Liver (tissue), 9 donors: ENCODE results near the gene KLF4. TPM values are rescaled to one million over a fixed set of nuclear protein-coding genes. Genes with fewer than 3 reads are reported as not detected.
A peak's percentile ranks its signal among the peaks of the same experiment; 100 is the strongest.

ENCODE experiments used
- DNase-seq: peaks from one replicate; pipeline ENCODE4 v3.0.0-alpha.2; 2017; ENCODE audit warnings: low spot score
- H3K27ac ChIP-seq, 2 donors: one replicate each; pipeline ENCODE4 v1.7.0; 2013; ENCODE audit warnings: inconsistent platforms in 2 of 2, low read length in 2 of 2, control low read depth in 1 of 2, low read depth in 1 of 2, mild to moderate bottlenecking in 1 of 2
- H3K27me3 ChIP-seq, 4 donors: one replicate each; pipeline versions ENCODE4 v1.6.1 to v1.7.0; 2013; ENCODE audit warnings: low read length in 3 of 4, inconsistent platforms in 1 of 4, mild to moderate bottlenecking in 1 of 4, moderate library complexity in 1 of 4; ENCODE audit not compliant: control insufficient read depth in 4 of 4, insufficient read depth in 4 of 4
- H3K36me3 ChIP-seq, 4 donors: one replicate each; pipeline versions ENCODE4 v1.6.1 to v1.7.0; 2013; ENCODE audit warnings: low read length in 3 of 4, mild to moderate bottlenecking in 3 of 4, low read depth in 1 of 4, moderate library complexity in 1 of 4; ENCODE audit not compliant: control insufficient read depth in 4 of 4, insufficient read depth in 3 of 4
- H3K4me1 ChIP-seq, 4 donors: one replicate each; pipeline versions ENCODE4 v1.6.1 to v1.7.0; 2013; ENCODE audit warnings: low read length in 3 of 4, mild to moderate bottlenecking in 3 of 4, moderate library complexity in 1 of 4; ENCODE audit not compliant: control insufficient read depth in 4 of 4, insufficient read depth in 4 of 4
- H3K4me3 ChIP-seq, 3 donors: one replicate each; pipeline versions ENCODE4 v1.6.1 to v1.7.0; 2013; ENCODE audit warnings: low read length in 3 of 3, control low read depth in 1 of 3, low read depth in 1 of 3, mild to moderate bottlenecking in 1 of 3
- H3K9ac ChIP-seq, 2 donors: one replicate each; pipeline ENCODE4 v1.7.0; 2013; ENCODE audit warnings: low read length in 2 of 2, mild to moderate bottlenecking in 2 of 2, moderate library complexity in 2 of 2, control low read depth in 1 of 2, low read depth in 1 of 2
- H3K9me3 ChIP-seq, 4 donors: one replicate each; pipeline versions ENCODE4 v1.6.1 to v1.7.0; 2013; ENCODE audit warnings: low read length in 3 of 4; ENCODE audit not compliant: control insufficient read depth in 4 of 4
- ATF3 ChIP-seq: IDR thresholded peaks from 2 replicates; pipeline ENCODE4 v1.6.1; 2016; ENCODE audit warnings: antibody characterized with exemption
- CTCF ChIP-seq: fragments of 150-350 bp; IDR thresholded peaks from 2 replicates; pipeline ENCODE4 v1.5.1; 2017; ENCODE audit warnings: improper control_type of control experiment, low read depth, low read length; ENCODE audit not compliant: missing input control
- EGR1 ChIP-seq, 2 donors: IDR thresholded peaks; 2 replicates each; pipeline ENCODE4 v1.6.1; 2016 to 2018; ENCODE audit warnings: antibody characterized with exemption in 2 of 2, low read depth in 2 of 2
- FOXA2 ChIP-seq: IDR thresholded peaks from 2 replicates; pipeline ENCODE4 v1.6.1; 2016; ENCODE audit warnings: antibody characterized with exemption
- GABPA ChIP-seq, 2 donors: IDR thresholded peaks in 1 of 2; conservative IDR thresholded peaks in 1 of 2; 2 replicates each; pipeline ENCODE4 v1.6.1; 2016; ENCODE audit warnings: antibody characterized with exemption in 2 of 2, mild to moderate bottlenecking in 1 of 2, moderate library complexity in 1 of 2
- HNF4A ChIP-seq, 2 donors: conservative IDR thresholded peaks; 2 replicates each; pipeline ENCODE4 v1.6.1; 2016; ENCODE audit warnings: antibody characterized with exemption in 2 of 2, mild to moderate bottlenecking in 2 of 2
- HNF4G ChIP-seq: IDR thresholded peaks from 2 replicates; pipeline ENCODE4 v1.6.1; 2016; ENCODE audit warnings: antibody characterized with exemption
- MAX ChIP-seq: IDR thresholded peaks from 2 replicates; pipeline ENCODE4 v1.6.1; 2016; ENCODE audit warnings: antibody characterized with exemption
- NR2F2 ChIP-seq: IDR thresholded peaks from 2 replicates; pipeline ENCODE4 v1.6.1; 2016; ENCODE audit warnings: antibody characterized with exemption
- RAD21 ChIP-seq, 2 donors: IDR thresholded peaks; 2 replicates each; pipeline ENCODE4 v1.6.1; 2016; ENCODE audit warnings: antibody characterized with exemption in 2 of 2, mild to moderate bottlenecking in 2 of 2
- REST ChIP-seq: IDR thresholded peaks from 2 replicates; pipeline ENCODE4 v1.6.1; 2016; ENCODE audit warnings: antibody characterized with exemption, mild to moderate bottlenecking
- RXRA ChIP-seq, 2 donors: IDR thresholded peaks; 2 replicates each; pipeline ENCODE4 v1.6.1; 2017 to 2018; ENCODE audit warnings: antibody characterized with exemption in 2 of 2, mild to moderate bottlenecking in 1 of 2
- SP1 ChIP-seq: IDR thresholded peaks from 2 replicates; pipeline ENCODE4 v1.6.1; 2018; ENCODE audit warnings: antibody characterized with exemption, mild to moderate bottlenecking
- TAF1 ChIP-seq: conservative IDR thresholded peaks from 2 replicates; pipeline ENCODE4 v1.6.1; 2016; ENCODE audit warnings: antibody characterized with exemption, mild to moderate bottlenecking
- YY1 ChIP-seq: IDR thresholded peaks from 2 replicates; pipeline ENCODE4 v1.6.1; 2016; ENCODE audit warnings: antibody characterized with exemption, mild to moderate bottlenecking
- ZBTB33 ChIP-seq: IDR thresholded peaks from 2 replicates; pipeline ENCODE4 v1.6.1; 2016; ENCODE audit warnings: antibody characterized with exemption
- WGBS: extraction: QIAGEN DNeasy Blood & Tissue Kit; methylation state at CpG from one replicate; pipeline ENCODE4 v1.1.7; 2013; 5-methylcytosine and 5-hydroxymethylcytosine counted together
- polyA plus RNA-seq, 2 donors: library from polyadenylated mRNA; stranded (reverse) in 1 of 2; unstranded in 1 of 2; fragments of 200-250 nt in 1 of 2; fragments of >200 nt in 1 of 2; fragmentation: Nextera tagmentation in 1 of 2; extraction: Ambion mirVana in 1 of 2; gene quantifications; one replicate each; pipeline versions ENCODE4 v1.2.1 to v1.2.3, GENCODE V29; 2013 to 2015
- total RNA-seq, 2 donors: library from RNA; depleted of rRNA; stranded (reverse); fragments of >200 nt; gene quantifications; one replicate each; pipeline ENCODE4 v1.2.3, GENCODE V29; 2014
- donor health status: healthy.
- donor health status: healthy.
- donor health status: healthy.
- donor health status: healthy.
- donor health status: healthy.

KLF4 gene
- total and polyA plus RNA-seq, 4 donors: 1.1 to 7.4 (median 3.2) TPM

GRCh38 chr9:107483666-107484065 lies 5.9 kb downstream of the KLF4 start:
- TF ChIP-seq GABPA (IDR thresholded peaks at IDR 0.05 in 1 of 2, conservative IDR thresholded peaks at IDR 0.05 in 1 of 2) (no peak), ZBTB33 (no peak), MAX (no peak), SP1 (no peak), FOXA2 (no peak), RXRA (IDR thresholded peaks at IDR 0.05) (no peak), RAD21 (IDR thresholded peaks at IDR 0.05) (no peak), ATF3 (no peak), HNF4G (no peak), NR2F2 (no peak), CTCF (no peak), REST (no peak), HNF4A (conservative IDR thresholded peaks at IDR 0.05) (no peak), TAF1 (no peak), EGR1 (IDR thresholded peaks at IDR 0.05; ENCODE audit: low read depth in 2 of 2) (no peak), YY1 (no peak)
- Histone ChIP-seq H3K9me3 (no peaks in the 10 kb centered on the region), H3K9ac (no peak overlapping the region), H3K4me1 (peaks cover 0 to 13% (median 10%) of the 10 kb centered on the region in 4 donors), H3K36me3 (peaks cover 0 to 5% (median 0%) of the 10 kb centered on the region in 4 donors), H3K27me3 (no peaks in the 10 kb centered on the region), H3K27ac (no peak overlapping the region), H3K4me3 (no peak overlapping the region)
- 46% methylated on average over 2 of the region's 2 CpGs for WGBS
- DNase-seq: no peak

GRCh38 chr9:107481035-107481434 lies 8.5 kb downstream of the KLF4 start:
- Histone ChIP-seq H3K4me1 (no peaks in the 10 kb centered on the region), H3K9ac (no peak overlapping the region), H3K27ac (no peak overlapping the region), H3K9me3 (no peaks in the 10 kb centered on the region), H3K36me3 (peaks cover 0 to 5% (median 0%) of the 10 kb centered on the region in 4 donors), H3K27me3 (no peaks in the 10 kb centered on the region), H3K4me3 (no peak overlapping the region)
- WGBS: 58% methylated on average over 4 of the region's 4 CpGs
- no peak for TF ChIP-seq YY1
- TF ChIP-seq ATF3: no peak
- TF ChIP-seq GABPA (IDR thresholded peaks at IDR 0.05 in 1 of 2, conservative IDR thresholded peaks at IDR 0.05 in 1 of 2): no peak
- peak; percentile 18 to 28 for TF ChIP-seq RAD21 (IDR thresholded peaks at IDR 0.05)
- DNase-seq: no peak
